HCT116 (cell line): Measurements from ENCODE around the gene SNX8. TPM values are rescaled to one million over a fixed set of nuclear protein-coding genes. Genes with fewer than 3 reads are reported as not detected.

Source experiments
- ATAC-seq: fragments of 200-7000 bp; cut with Tn5 transposase; 2 replicates; pipeline ENCODE4 v1.9.1; 2020; ENCODE audit warnings: mild to moderate bottlenecking, moderate library complexity
- BruUV-seq: library from RNA; stranded (reverse); fragments of 400-500 nt; replicated peaks from 2 replicates; lab custom pipeline; 2021; lab: Mats Ljungman, UMichigan
- CTCF ChIA-PET: fragments of 300-600 bp; sonication (Branson Sonifier 250); formaldehyde crosslinking; loops from one replicate; lab custom pipeline; 2021; ENCODE audit warnings: antibody characterized with exemption; lab: Charles Lee
- POLR2A ChIA-PET: fragments of 300-600, 350-600 bp; sonication (Branson Sonifier 250); formaldehyde crosslinking; loops from one replicate; lab custom pipeline; 2021; ENCODE audit warnings: antibody characterized with exemption; lab: Charles Lee
- RAD21 ChIA-PET, 2 experiments: fragments of 300-600 bp; sonication (Branson Sonifier 250); formaldehyde crosslinking; loops; one replicate each; lab custom pipeline; 2023; ENCODE audit warnings: low total read pairs in 2 of 2; ENCODE audit not compliant: uncharacterized antibody in 2 of 2, unreplicated experiment in 2 of 2, low non-redundant PET in 1 of 2; lab: Charles Lee
- DNase-seq: peaks from one replicate; pipeline ENCODE4 v3.0.0-alpha.2; 2010; ENCODE audit warnings: low read depth, low spot score
- H2AFZ ChIP-seq: fragments of 200-600 bp; shearing (Covaris generic), sonication (generic); 2 replicates; pipeline ENCODE4 v1.6.1; 2017; ENCODE audit warnings: low read depth, mixed run types, mixed read lengths, antibody characterized with exemption, low read length; ENCODE audit not compliant: poor library complexity, severe bottlenecking
- H3K27ac ChIP-seq: 2 replicates; pipeline ENCODE4 v1.5.1; 2012; ENCODE audit warnings: low read depth, low read length
- H3K27me3 ChIP-seq: fragments of 200-600 bp; sonication (generic); 2 replicates; pipeline ENCODE4 v1.6.1; 2016; ENCODE audit warnings: mixed run types, low read length, mixed read lengths; ENCODE audit not compliant: insufficient read depth
- H3K36me3 ChIP-seq, 2 experiments: fragments of 200-500 bp in 1 of 2; fragments of 200-600 bp in 1 of 2; sonication (Bioruptor generic) in 1 of 2; sonication (generic) in 1 of 2; 2 replicates each; pipeline versions ENCODE4 v1.5.1 to v1.6.1; 2014 to 2016; ENCODE audit warnings: low read length in 2 of 2, inconsistent platforms in 1 of 2, mixed read lengths in 1 of 2, mixed run types in 1 of 2; ENCODE audit not compliant: insufficient read depth in 2 of 2, control insufficient read depth in 1 of 2
- H3K4me1 ChIP-seq, 2 experiments: fragments of 200-600 bp in 1 of 2; sonication (generic) in 1 of 2; 2 replicates each; pipeline versions ENCODE4 v1.5.1 to v1.6.1; 2012 to 2017; ENCODE audit warnings: low read length in 2 of 2, inconsistent platforms in 1 of 2, mild to moderate bottlenecking in 1 of 2, mixed read lengths in 1 of 2, mixed run types in 1 of 2, moderate library complexity in 1 of 2; ENCODE audit not compliant: insufficient read depth in 2 of 2, control insufficient read depth in 1 of 2
- H3K4me2 ChIP-seq: fragments of 200-600 bp; sonication (generic); 2 replicates; pipeline ENCODE4 v1.6.1; 2017; ENCODE audit warnings: mixed run types, low read length, mixed read lengths
- H3K4me3 ChIP-seq, 2 experiments: fragments of 200-600 bp in 1 of 2; sonication (generic) in 1 of 2; replicated peaks in 1 of 2; 2 replicates each; pipeline ENCODE4 v1.5.1; 2011 to 2016; ENCODE audit warnings: low read length in 2 of 2, control low read depth in 1 of 2, low read depth in 1 of 2, mild to moderate bottlenecking in 1 of 2, mixed read lengths in 1 of 2, mixed run types in 1 of 2
- H3K79me2 ChIP-seq: fragments of 200-600 bp; sonication (generic); 2 replicates; pipeline ENCODE4 v1.6.1; 2017; ENCODE audit warnings: mild to moderate bottlenecking, mixed run types, low read length, moderate library complexity, mixed read lengths; ENCODE audit not compliant: insufficient read depth
- H3K9ac ChIP-seq: fragments of 200-600 bp; sonication (generic); 2 replicates; pipeline ENCODE4 v1.6.1; 2016; ENCODE audit warnings: low read length, mixed read lengths
- H3K9me2 ChIP-seq: fragments of 200-600 bp; sonication (generic), shearing (Covaris generic); 2 replicates; pipeline ENCODE4 v1.6.1; 2017; ENCODE audit warnings: mixed run types, mild to moderate bottlenecking, moderate library complexity; ENCODE audit not compliant: insufficient read depth
- H3K9me3 ChIP-seq, 2 experiments: fragments of 200-500 bp in 1 of 2; fragments of 200-600 bp in 1 of 2; sonication (Bioruptor generic) in 1 of 2; sonication (generic) in 1 of 2; 2 replicates each; pipeline ENCODE4 v1.6.1; 2014 to 2017; ENCODE audit warnings: low read length in 2 of 2, mixed read lengths in 2 of 2, inconsistent platforms in 1 of 2, low read depth in 1 of 2, mild to moderate bottlenecking in 1 of 2, mixed run types in 1 of 2, moderate library complexity in 1 of 2; ENCODE audit not compliant: control insufficient read depth in 1 of 2, insufficient read depth in 1 of 2
- H4K20me1 ChIP-seq: fragments of 200-600 bp; sonication (generic), shearing (Covaris generic); 2 replicates; pipeline ENCODE4 v1.6.1; 2017; ENCODE audit warnings: mixed run types, mild to moderate bottlenecking, moderate library complexity; ENCODE audit not compliant: insufficient read depth
- CBX3 ChIP-seq: IDR thresholded peaks from 2 replicates; pipeline ENCODE4 v1.6.1; 2012; ENCODE audit warnings: low read depth
- CEBPB ChIP-seq: IDR thresholded peaks from 2 replicates; pipeline ENCODE4 v1.6.1; 2012; ENCODE audit warnings: low read depth
- EGR1 ChIP-seq: IDR thresholded peaks from 2 replicates; pipeline ENCODE4 v1.6.1; 2012; ENCODE audit warnings: low read depth
- ELF1 ChIP-seq: IDR thresholded peaks from 2 replicates; pipeline ENCODE4 v1.6.1; 2012; ENCODE audit warnings: low read depth, borderline replicate concordance
- EZH2 ChIP-seq: fragments of 200-600 bp; sonication (generic); IDR thresholded peaks from 2 replicates; pipeline ENCODE4 v1.6.1; 2017; ENCODE audit warnings: antibody characterized with exemption, mixed run types
- EZH2phosphoT487 ChIP-seq: fragments of 200-600 bp; IDR thresholded peaks from 2 replicates; pipeline ENCODE4 v1.6.1; 2018; ENCODE audit warnings: antibody characterized with exemption, borderline replicate concordance
- FOSL1 ChIP-seq: IDR thresholded peaks from 2 replicates; pipeline ENCODE4 v1.6.1; 2012; ENCODE audit warnings: low read depth
- JUND ChIP-seq: IDR thresholded peaks from 2 replicates; pipeline ENCODE4 v1.6.1; 2012
- POLR2A ChIP-seq: IDR thresholded peaks from 2 replicates; pipeline ENCODE4 v1.7.0; 2011; ENCODE audit warnings: borderline replicate concordance; ENCODE audit not compliant: insufficient read depth, insufficient read length; ENCODE audit errors: extremely low read depth
- POLR2AphosphoS5 ChIP-seq: IDR thresholded peaks from 2 replicates; pipeline ENCODE4 v1.6.1; 2011; ENCODE audit warnings: mild to moderate bottlenecking, low read depth, low read length, moderate library complexity
- RAD21 ChIP-seq: IDR thresholded peaks from 2 replicates; pipeline ENCODE4 v1.6.1; 2012; ENCODE audit warnings: low read depth, mild to moderate bottlenecking
- SP1 ChIP-seq: IDR thresholded peaks from 2 replicates; pipeline ENCODE4 v1.6.1; 2012; ENCODE audit warnings: low read depth
- TCF7L2 ChIP-seq: IDR thresholded peaks from 2 replicates; pipeline ENCODE4 v1.7.0; 2011; ENCODE audit warnings: borderline replicate concordance, inconsistent platforms; ENCODE audit not compliant: insufficient read depth, insufficient read length; ENCODE audit errors: extremely low read depth
- ZFX ChIP-seq: fragments of 450-650 bp; IDR thresholded peaks from 2 replicates; pipeline ENCODE4 v1.6.1; 2017
- ZNF274 ChIP-seq: fragments of 200-500 bp; sonication (Bioruptor generic); IDR thresholded peaks from 2 replicates; pipeline ENCODE4 v1.6.1; 2014; ENCODE audit warnings: mild to moderate bottlenecking, low read depth, low read length, inconsistent platforms
- intact Hi-C: fragments of 100-400 bp; cut with micrococcal nuclease; formaldehyde crosslinking; loops from 2 replicates; pipeline ENCODE4 v1.10.0; 2022
- total RNA-seq: library from RNA; stranded (reverse); gene quantifications from one replicate; pipeline ENCODE4 v1.2.1, GENCODE V29; 2021; ENCODE audit not compliant: unreplicated experiment
- TF ChIP-seq, protein P1 (sequence below), 3 experiments: fragments of 200-600 bp in 1 of 3; sonication (generic) in 1 of 3; IDR thresholded peaks in 2 of 3; conservative IDR thresholded peaks in 1 of 3; 2 replicates each; pipeline ENCODE4 v1.5.1; 2012 to 2017; ENCODE audit warnings: low read depth in 2 of 3, low read length in 2 of 3, antibody characterized with exemption in 1 of 3, borderline replicate concordance in 1 of 3, control low read depth in 1 of 3, mild to moderate bottlenecking in 1 of 3, mixed read lengths in 1 of 3, mixed run types in 1 of 3, moderate library complexity in 1 of 3; ENCODE audit not compliant: insufficient read depth in 1 of 3
- TF ChIP-seq, protein P2 (sequence below): IDR thresholded peaks from 2 replicates; pipeline ENCODE4 v1.6.1; 2012
- TF ChIP-seq, protein P3 (sequence below): IDR thresholded peaks from 2 replicates; pipeline ENCODE4 v1.6.1; 2011; ENCODE audit warnings: mild to moderate bottlenecking, low read length, moderate library complexity; ENCODE audit not compliant: insufficient replicate concordance; ENCODE audit errors: extremely low read depth
- TF ChIP-seq, protein P4 (sequence below): IDR thresholded peaks from 2 replicates; pipeline ENCODE4 v1.6.1; 2012

SNX8 gene
- total RNA-seq, 1 experiment from 2014 or later: 41.7 TPM

DNA sequence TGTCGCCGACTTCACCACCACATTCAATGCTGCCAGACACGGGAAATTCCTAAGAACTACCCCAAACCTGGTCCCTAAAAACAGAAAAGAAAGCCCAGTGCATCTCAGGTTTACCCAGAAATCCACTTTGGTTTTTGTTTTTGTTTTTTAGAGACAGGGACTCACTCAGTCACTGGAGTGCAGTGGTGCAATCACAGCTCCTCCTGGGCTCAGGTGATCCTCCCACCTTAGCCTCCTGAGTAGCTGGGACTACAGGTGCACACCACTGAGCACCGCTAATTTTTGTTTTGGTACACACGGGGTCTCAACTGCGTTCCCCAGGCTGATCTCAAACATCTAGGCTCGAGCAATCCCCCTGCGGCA, 104.3 kb downstream of the SNX8 start:
- Histone ChIP-seq H3K4me2 (no peak overlapping the region), H3K27ac (no peak overlapping the region), H3K4me3 (no peak overlapping the region), H3K9me3 (no peaks in the 10 kb centered on the region), H3K79me2 (0 out of 2 replicates have a peak, but pooled peaks cover 4% of the 10 kb centered on the region), H3K36me3 (peaks cover 4 to 31% of the 10 kb centered on the region in 2 experiments), H2AFZ (no peak overlapping the region), H3K4me1 (no peaks in the 10 kb centered on the region), H3K27me3 (no peaks in the 10 kb centered on the region), H3K9ac (no peak overlapping the region), H3K9me2 (no peaks in the 10 kb centered on the region), H4K20me1 (no peaks in the 10 kb centered on the region)
- POLR2A ChIA-PET: no interaction called here
- intact Hi-C loops: loop anchor here (2.0 to 10.0 kb wide), 3 partner anchors 105 to 628 kb away; no protein-coding TSS in a partner anchor
- DNase-seq (no peak), ATAC-seq (no peak)
- RAD21 ChIA-PET: no interaction called here
- CTCF ChIA-PET: interaction anchor here (1.0 to 1.3 kb wide), 2 partner anchors 111 to 654 kb away, joined by 3 to 5 read pairs; partner anchors contain the start of gene TMEM184A
- BruUV-seq: no TSS peak
- TF ChIP-seq EZH2phosphoT487 (no peak), ZFX (no peak), SP1 (no peak), JUND (no peak), RAD21 (no peak), POLR2A (no peak), TCF7L2 (no peak), CBX3 (no peak), FOSL1 (no peak), ZNF274 (no peak), POLR2AphosphoS5 (no peak), CEBPB (no peak), EZH2 (no peak), EGR1 (no peak), ELF1 (no peak)
- TF ChIP-seq, protein P1, sequence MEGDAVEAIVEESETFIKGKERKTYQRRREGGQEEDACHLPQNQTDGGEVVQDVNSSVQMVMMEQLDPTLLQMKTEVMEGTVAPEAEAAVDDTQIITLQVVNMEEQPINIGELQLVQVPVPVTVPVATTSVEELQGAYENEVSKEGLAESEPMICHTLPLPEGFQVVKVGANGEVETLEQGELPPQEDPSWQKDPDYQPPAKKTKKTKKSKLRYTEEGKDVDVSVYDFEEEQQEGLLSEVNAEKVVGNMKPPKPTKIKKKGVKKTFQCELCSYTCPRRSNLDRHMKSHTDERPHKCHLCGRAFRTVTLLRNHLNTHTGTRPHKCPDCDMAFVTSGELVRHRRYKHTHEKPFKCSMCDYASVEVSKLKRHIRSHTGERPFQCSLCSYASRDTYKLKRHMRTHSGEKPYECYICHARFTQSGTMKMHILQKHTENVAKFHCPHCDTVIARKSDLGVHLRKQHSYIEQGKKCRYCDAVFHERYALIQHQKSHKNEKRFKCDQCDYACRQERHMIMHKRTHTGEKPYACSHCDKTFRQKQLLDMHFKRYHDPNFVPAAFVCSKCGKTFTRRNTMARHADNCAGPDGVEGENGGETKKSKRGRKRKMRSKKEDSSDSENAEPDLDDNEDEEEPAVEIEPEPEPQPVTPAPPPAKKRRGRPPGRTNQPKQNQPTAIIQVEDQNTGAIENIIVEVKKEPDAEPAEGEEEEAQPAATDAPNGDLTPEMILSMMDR (IDR thresholded peaks at IDR 0.05 in 2 of 3, conservative IDR thresholded peaks at IDR 0.05 in 1 of 3; ENCODE audit: borderline replicate concordance in 1 of 3, insufficient read depth in 1 of 3, low read depth in 2 of 3, low read length in 2 of 3): no peak
- TF ChIP-seq, protein P2, sequence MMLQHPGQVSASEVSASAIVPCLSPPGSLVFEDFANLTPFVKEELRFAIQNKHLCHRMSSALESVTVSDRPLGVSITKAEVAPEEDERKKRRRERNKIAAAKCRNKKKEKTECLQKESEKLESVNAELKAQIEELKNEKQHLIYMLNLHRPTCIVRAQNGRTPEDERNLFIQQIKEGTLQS: no peak
- TF ChIP-seq, protein P3, sequence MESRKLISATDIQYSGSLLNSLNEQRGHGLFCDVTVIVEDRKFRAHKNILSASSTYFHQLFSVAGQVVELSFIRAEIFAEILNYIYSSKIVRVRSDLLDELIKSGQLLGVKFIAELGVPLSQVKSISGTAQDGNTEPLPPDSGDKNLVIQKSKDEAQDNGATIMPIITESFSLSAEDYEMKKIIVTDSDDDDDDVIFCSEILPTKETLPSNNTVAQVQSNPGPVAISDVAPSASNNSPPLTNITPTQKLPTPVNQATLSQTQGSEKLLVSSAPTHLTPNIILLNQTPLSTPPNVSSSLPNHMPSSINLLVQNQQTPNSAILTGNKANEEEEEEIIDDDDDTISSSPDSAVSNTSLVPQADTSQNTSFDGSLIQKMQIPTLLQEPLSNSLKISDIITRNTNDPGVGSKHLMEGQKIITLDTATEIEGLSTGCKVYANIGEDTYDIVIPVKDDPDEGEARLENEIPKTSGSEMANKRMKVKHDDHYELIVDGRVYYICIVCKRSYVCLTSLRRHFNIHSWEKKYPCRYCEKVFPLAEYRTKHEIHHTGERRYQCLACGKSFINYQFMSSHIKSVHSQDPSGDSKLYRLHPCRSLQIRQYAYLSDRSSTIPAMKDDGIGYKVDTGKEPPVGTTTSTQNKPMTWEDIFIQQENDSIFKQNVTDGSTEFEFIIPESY: no peak
- TF ChIP-seq, protein P4, sequence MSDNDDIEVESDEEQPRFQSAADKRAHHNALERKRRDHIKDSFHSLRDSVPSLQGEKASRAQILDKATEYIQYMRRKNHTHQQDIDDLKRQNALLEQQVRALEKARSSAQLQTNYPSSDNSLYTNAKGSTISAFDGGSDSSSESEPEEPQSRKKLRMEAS: no peak
